Stimulated activated CD4-positive, alpha-beta T cell treated with anti-CD3 and anti-CD28 coated beads, Interleukin-12 subunit alpha, Interleukin-12 subunit beta, amount 100 ng/mL, for 4 hours (primary cell): Measurements from ENCODE around the gene TOPORS.
A peak's percentile ranks its signal among the peaks of the same experiment; 100 is the strongest.
"Not testable (repeated sequence)": the region's sequence is repeated elsewhere in the genome, so short reads cannot be mapped to it uniquely, and the experiment has no call there.

Experiments used
- DNase-seq: peaks from one replicate; pipeline ENCODE4 v3.0.0-alpha.2; 2020

TOPORS gene

DNA sequence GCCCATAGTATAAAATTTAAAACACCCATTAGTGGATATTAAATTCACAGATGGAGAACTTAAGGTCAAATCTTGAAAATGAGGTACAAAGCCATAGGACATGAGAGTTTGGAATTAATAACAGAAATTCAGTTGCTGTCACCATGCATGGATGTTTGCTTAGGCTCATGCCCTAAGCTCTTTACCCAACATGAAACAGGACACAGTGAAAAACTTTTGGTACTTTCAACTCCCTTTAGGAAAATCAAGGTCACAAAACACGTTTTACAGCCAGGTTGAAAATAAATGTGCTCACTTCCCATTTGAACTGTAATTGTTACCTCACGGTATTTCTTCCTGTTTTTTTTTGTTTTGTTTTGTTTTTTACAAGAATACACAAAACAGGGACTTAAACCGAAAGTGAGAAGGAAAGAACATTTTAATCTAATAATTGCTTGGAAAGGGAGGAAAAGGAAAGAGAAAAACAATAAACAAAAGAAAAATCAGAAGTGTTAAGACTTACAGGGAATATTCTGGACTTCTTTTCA lies 6.1 kb upstream of the TOPORS start:
- no peak for DNase-seq

DNA sequence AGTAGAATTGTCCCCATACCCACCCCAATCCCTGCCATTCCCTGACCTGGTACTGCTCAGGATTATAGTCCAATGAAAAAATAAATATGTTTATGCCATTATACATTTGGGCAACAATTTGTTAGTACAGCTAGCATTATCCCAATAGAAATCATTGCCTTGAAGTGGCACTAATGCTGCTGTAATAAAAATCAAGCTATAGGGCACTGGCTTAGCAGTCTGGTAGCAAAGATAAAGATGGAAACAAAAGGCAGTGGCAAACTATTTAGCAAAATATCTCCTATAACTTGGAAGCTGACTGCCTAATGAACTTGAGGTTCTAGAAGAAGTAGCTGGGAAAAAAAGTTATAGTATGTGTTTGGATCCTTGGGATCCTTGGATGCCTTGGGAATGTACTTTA lies 2.2 kb upstream of the TOPORS start:
- DNase-seq, result no peak

DNA sequence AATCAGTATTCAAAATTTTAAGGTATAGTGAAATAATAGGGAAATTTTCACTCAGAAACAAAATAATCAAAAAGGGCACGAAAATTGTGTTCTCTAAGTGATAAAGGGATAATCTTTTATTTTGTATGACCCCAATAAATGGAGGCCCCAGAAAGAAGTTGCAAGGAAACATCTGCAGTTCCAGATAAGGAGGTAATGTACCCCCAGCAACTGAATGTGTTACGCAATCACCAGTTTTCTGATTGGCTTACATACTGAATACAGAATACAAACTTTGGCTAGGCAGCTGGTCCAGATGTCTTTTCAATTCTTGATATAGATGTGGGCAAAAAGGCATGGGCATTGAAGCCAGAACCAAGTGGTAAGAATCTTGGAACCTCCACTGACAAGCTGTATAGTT lies 1.7 kb upstream of the TOPORS start:
- no peak for DNase-seq

DNA sequence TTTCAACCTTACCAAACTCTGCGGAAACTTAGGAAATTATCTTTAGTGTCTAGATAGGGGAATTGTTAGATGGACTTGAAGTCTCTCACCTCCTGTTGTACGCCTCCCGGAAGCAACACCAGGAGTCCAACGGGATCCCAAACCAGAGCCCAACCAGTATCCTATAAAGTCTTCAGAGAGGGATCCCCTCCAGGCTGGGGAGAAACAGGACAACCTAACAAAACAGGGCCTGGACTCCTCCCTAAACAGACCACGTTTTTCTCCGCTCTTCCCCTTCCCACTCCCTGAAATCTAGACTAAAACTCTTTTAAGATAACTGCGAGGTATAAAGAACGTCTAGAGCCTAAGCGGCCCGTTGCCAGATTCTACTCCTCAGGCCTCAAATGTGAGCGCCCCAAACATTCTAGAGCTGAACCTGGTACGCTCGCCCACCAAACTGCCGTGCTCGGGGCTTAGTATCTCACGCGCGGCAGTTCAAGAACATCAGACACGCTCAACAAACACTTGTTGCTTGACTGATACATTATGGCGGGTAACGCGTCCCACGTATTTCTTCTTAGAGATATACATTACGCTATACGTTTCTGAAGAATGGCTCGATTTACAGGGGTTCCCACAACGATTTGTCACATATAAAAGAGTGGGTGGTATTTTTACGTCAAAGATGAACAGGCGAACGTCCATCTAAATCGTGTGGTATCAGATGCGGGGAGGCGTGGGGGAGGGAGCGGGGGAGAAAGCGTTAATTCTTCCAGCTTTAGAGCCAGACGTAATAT lies 922 bp downstream of the TOPORS start:
- DNase-seq, result peak; percentile 39

DNA sequence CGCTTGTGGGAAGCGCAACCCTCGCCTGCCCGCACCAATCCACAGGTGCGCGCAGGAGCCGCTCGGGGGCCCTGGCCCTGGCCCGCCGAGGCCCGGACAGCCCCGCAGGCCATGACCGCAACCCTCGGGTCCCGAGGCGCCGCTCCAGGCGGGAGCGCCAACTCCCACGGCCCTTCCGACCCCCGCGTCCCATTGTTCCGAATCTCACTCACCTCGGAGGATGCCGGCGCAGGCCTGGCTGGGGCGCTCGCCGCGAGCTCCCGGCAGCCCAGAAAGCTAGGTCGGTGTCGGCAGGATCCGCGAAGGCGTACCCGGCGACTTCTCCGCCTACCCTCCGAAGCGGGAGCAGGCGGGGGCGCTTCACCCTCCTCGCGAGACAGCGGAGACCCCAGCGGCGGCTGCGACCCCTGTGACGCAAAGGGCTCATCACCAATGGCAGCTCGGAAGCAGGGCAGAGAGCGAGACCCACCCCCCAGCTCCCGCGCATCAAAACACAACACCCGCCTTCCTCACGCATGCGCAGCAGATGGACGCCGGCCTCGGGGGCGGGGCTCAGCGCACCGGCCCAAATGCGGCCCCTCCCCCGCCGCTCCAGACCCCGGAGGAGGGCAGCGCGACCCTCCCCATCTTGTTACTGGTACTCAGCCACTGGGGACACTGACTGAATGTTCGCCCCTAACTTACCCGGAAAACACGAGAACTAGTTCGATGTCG lies 1.7 kb downstream of the TOPORS start:
- DNase-seq, result peak; percentile 88

DNA sequence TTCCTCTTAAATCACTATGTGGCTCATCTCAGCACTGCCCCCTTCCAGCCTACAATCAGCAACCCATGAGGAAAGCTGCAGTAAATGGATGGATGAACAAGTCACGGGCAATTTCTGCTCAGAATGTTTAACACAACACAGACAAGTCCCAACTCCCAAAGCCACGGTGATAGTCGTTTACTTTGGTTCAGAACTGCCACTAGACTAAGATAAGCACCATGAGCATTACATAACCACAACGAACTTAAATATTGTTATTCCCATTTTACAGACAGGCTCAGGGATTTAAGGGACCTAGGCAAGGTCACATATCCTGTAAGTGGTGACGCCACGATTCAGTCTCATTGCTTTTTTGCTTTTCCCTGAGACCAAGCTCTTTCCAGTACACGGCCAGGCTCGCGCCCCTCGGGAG lies 2.2 kb downstream of the TOPORS start:
- DNase-seq, result no peak

DNA sequence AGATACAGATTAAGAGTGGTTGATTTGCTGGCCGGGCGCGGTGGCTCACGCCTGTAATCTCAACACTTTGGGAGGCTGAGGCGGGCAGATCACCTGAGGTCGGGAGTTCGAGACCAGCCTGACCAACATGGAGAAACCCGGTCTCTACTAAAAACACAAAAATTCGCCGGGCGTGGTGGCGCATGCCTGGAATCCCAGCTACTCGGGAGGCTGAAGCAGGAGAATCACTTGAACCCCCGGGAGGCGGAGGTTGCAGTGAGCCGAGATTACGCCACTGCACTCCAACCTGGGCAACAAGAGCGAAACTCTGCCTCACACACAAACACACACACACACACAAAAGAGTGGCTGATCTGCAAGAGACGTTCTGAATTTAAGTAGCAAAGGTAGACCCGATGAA lies 4.2 kb downstream of the TOPORS start:
- not testable (repeated sequence) for DNase-seq

DNA sequence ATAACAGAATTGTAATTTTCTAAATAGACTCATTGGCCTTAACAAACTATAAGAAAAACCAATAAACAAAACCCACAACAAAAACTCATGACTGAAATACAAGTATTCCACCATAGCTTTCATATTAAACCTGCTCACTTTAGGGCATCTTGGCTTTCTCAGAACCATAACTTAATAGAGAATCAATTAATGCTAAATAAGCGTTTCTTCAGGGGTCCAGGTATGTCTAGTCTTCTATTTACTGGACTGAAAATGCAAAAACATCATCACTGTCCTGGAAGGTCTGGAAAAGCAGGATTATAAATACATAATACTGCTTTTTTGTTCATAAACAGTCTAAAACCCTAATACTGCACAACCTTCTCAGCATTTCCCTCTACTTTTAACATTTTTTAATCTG lies 6.5 kb downstream of the TOPORS start:
- no peak for DNase-seq

DNA sequence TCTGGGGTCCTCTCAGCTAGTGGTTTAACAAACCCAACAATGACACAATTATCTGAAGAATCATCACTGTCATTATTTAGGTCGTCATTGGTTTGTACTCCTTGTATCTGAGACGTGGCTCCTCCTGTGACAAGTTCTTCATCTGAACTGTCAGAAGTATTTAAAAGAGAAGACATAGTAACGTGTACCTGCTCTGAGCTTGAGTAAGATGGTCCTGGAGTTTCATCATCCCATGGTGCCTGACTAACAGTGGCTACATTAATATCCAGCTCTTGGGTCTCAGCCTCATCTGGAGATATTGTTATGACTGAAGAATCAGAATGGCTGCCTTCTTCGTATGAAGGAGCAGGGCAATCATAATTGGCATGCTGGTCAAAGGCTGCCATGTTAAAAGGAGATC lies 9.3 kb downstream of the TOPORS start:
- DNase-seq, result no peak

DNA sequence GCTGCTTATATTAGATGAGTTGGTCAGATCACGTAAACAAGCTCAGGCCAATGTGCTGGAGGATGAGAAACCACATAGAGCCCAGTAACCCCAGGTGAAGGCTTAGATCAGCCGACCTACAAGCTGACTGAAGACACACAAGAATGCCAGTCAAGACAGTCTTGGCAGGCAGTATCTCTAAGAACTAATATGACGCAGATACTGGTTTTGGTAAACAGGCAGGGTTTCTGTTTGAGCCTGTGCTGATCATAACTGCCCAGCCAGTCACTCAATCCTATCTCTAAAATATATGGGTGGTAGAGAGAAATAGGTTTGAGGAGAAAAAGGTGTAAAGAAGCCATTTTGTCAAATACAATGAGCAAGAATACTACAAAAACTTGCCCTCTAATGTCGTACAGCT lies 18.6 kb downstream of the TOPORS start:
- no peak for DNase-seq

DNA sequence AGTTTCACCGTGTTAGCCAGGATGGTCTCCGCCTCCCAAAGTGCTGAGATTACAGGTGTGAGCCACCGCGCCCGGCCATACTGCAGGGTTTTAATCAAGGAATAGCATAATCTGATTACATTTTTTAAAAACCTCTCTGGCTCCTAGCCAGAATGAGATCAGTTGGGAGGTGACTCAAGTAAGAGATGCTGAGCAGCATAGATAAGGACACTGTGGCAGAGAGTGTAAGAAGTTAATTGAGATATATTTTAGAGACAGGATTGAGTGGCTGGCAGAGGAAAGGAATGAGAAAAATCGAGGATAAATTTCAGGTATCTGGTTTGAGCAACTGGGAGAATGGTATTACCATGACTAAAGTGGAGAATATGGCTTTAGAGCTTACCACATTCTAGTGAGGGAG lies 19.1 kb downstream of the TOPORS start:
- no peak for DNase-seq

DNA sequence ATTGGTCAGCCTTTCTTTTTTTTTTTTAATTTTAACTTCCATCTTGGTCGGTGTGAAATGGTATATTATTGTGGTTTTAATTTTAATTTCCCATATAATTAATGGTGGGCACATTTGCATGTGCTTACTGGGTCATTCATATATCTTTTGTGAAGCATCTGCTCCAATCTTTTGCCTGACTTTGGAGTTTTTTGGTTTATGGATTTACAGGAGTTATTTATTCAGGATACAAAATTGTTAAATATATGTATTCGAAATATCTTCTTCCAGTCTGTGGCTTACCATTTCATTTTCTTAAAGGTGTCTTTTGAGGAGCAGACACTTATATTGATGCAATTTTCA lies 25.7 kb downstream of the TOPORS start:
- DNase-seq, result no peak

DNA sequence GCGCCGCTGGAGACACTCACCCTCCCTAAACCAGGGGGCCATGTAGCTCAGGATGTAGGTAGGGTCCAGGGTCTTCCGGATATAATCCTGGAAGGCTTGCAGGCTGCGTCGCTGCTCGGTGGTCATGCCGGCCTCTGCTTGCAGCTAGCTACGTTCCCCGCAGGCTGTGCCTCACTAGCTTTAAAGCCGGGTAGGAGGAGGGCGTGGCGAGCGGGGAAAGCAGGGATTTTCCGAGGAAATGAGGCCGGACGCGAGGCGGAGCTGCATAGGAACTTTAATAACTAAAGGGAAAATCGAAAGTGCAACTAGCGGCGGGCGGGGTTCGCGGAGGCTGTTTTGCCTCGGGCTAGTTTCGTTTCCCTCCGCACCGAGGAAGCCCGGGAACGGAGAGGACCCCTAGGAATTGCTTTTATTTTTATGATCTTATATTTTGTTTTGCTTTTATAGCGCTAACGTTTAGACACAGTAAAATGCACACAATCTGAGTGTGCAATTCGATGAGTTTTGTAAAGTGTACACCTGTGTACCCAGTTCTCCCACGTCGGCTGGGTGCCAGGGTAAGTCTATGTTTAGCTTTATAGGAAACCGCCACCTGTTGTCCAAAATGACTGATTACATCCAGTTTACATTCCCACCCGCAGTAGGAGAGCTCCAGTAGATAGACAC lies 26.2 kb downstream of the TOPORS start, which contains the start of gene RIGI:
Gene RIGI (minus strand): TSS at position 156 of the 666 bp plus-strand sequence. CDS start 30 bp downstream, at position 126.
- DNase-seq, result peak; percentile 65

DNA sequence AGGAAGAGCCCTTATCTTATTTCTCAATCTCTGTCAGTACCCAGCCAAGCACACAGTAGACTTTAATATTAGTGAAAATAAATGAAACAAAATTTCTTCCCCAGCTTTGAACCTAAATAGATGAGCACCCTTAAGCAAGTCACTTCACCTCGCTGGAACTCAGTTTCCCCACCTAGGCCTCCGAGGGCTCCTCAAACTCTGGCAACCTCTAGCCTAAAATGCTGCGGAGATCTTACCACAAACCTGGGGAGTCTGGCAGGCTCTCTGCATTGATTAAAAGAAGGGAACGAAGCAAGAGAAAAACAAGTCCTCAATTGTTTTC lies 26.7 kb downstream of the TOPORS start:
- DNase-seq, result no peak

DNA sequence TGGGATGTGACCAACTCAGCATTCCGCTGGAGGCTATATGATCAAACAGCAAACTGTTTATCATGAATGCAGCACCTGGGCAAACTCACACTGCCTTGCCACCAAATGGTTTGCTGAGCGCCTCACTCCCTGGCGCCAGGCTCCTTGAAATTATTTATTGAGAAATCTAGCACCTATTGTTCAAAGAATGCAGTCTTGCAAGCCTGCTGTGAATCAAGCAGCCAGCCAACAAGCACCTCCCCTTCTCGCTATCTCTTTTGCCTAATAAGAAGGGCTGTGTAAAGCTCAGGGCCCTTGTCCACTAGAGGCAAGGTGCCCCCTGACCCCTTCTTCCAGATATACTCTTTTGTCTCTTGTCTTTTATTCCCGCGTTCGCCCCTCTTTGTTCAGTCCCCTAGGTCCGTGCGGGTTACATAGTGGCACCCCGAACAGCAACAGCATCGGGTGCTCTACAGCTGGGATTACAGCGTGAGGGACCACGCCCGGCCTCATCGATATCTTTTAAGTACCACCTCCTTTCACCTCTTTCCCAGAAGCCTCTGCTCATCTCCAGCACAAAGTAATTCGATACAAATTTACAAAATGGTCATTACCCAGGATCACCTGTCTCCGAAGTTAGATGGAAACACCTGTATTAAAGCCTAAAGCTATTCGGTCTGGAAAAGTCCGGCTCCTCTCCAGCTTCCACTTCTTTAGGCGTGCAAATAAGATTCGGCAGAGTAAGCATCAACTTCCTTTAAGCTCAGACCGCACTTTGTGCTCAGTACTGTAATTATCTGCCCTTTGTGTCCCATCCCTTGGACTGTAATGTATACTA lies 27.3 kb downstream of the TOPORS start:
- DNase-seq, result peak; percentile 1

DNA sequence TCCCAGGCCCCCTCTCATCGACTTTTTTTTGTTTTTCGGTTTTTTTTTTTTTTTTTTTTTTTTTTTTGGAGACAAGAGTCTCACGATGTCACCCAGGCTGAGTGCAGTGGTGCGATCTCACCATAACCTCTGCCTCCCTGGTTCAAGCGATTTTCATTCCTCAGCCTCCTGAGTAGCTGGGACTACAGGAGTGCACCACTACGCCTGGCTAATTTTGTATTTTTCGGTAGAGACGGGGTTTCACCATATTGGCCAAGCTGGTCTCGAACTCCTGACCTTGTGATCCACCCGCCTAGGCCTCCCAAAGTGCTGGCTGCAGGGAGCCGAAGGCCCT lies 27.9 kb downstream of the TOPORS start:
- DNase-seq, result not testable (repeated sequence)

DNA sequence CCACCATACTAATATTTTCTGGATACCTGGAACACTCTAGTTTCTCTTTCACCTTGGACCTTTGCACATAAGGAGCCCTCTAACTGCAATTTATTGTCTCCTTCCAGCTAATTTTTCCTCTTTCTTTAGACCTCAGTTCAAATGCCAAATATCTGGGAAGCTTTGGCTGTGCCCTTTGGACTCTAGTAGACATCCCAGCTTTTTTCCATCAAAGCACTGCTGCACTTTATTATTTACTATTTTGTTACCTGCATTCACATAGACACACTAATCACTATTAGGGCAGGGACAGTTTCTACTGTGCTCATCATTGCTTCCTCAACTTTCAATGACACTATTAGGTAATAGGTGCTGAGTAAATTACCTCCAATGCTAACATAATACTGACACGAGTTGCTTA lies 28.5 kb downstream of the TOPORS start:
- no peak for DNase-seq

DNA sequence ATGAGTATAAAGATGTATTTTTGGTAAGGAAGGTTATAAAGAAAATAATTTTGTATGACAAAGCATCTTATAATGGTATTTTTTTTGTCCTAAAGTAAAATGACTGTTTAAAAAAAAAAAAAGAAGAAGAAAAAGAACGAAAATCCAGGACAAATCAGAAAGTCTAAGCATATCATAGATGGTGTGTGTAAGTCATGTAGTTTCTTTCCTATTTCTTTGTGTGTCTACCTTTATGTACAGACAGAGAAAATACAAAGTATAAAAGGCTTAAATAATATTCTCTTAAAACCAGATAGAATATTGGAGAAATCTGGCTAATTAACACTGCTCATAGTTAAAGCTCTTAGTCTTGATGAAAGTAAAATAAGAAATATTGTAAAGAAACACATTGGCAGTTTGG lies 34.1 kb downstream of the TOPORS start:
- DNase-seq, result no peak

DNA sequence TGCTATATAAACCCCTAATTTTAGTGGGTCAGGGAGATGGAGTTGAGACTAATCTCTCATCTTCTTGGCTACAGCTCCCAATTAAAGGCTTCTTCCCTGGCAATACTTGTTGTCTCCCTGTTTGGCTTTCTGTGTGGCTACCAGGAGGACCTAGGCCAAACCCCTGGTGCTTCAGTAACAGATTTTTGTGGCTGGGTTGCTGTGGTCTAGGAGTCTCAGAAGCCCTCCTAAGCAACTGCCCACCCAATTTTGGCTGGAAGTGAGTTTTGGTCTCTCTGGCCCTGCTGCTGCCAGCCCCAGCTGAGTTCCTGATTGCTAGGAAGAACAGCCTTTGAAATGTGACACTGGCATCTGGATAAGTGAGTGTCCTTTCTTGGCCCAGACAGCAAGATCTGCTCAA lies 36.1 kb downstream of the TOPORS start:
- DNase-seq, result no peak

DNA sequence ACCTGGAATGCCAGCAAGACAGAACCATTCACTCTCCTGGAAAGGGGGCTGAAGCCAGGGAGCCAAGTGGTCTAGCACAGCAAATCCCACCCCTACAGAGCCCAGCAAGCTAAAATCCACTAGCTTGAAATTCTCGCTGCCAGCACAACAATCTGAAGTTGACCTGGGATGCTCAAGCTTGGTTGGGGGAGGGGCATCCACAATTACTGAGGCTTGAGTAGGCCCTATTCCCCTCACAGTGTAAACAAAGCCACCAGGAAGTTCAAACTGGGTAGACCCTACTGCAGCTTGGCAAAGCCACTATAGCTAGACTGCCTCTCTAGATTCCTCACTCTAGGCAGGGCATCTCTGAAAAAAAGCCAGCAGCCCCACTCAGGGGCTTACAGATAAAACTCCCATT lies 43.7 kb downstream of the TOPORS start:
- no peak for DNase-seq

DNA sequence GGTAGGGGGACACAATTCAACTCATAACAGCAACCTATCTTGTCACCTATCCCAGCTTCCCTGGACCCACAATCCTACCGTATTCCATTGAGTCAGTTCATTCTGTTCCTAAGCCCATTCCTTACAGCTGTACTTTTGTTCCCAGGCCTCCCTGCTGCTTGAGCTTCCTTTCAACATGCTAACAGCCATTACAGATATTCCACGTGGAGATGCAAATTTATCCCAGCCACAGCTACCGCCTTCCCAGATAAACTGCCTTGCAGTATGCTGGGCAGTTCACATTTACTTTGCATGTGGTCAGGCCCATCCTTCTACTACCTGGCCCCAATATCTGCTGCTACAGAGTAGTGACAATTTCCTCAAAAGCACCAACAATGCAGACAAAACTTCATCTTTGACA lies 49.4 kb downstream of the TOPORS start:
- no peak for DNase-seq

DNA sequence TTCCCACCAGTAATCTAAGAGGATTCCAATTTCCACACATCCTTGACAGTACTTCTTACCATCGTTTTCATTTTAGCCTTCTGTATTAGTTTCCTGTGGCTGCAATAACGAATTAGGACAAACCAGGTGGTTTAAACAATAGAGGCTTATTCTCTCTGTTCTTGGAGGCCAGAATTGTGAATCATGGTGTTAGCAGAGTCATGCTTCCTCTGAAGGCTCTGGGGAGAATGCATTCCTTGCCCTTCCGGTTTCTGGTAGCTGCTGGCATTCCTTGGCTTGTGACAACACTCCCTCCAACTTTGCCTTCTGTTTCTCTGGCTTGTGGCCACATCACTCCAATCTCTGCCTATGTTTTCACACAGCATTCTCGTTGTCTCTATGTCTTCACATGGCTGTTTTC lies 49.9 kb downstream of the TOPORS start:
- DNase-seq, result no peak

DNA sequence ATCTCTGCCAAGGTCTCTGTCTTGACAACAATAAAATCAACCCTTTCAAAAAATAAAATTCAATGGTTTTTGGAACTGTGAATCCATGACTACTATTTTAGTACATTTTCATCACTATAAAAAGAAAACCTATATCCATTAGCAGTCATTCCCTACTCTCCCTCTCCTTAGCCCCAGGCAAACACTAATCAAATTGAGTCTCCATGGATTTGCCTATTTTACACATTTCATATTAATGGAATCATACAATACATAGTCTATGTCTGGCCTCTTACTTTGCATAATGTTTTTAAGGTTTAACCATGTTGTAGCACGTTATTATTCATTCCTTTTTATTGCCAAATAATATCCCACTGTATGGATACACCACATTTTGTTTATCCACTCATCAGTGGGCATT lies 50.5 kb downstream of the TOPORS start:
- DNase-seq, result no peak
